ENCODE measurements around the gene GALNS.

DNA sequence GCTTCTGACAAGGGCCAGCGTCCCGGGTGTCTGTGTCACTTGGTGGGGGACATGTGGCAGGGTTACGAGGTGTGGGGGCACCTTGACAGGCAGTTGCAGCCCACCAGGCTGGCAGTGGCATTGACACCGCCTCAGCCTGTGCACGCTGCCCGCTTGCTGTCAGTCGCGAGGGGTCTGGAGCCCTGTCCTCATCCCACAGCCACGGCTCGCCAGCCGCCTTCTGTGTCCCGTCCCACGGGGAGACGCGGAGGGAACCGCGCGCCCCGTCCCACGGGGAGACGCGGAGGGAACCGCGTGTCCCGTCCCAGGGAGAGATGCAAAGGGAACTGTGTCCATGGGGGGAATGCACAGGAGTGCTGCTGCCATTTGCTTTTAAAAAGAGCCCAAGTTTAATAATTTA lies 6.2 kb upstream of the GALNS start:
- TF ChIP-seq, protein P1, sequence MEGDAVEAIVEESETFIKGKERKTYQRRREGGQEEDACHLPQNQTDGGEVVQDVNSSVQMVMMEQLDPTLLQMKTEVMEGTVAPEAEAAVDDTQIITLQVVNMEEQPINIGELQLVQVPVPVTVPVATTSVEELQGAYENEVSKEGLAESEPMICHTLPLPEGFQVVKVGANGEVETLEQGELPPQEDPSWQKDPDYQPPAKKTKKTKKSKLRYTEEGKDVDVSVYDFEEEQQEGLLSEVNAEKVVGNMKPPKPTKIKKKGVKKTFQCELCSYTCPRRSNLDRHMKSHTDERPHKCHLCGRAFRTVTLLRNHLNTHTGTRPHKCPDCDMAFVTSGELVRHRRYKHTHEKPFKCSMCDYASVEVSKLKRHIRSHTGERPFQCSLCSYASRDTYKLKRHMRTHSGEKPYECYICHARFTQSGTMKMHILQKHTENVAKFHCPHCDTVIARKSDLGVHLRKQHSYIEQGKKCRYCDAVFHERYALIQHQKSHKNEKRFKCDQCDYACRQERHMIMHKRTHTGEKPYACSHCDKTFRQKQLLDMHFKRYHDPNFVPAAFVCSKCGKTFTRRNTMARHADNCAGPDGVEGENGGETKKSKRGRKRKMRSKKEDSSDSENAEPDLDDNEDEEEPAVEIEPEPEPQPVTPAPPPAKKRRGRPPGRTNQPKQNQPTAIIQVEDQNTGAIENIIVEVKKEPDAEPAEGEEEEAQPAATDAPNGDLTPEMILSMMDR (conservative IDR thresholded peaks at IDR 0.05; ENCODE audit: low read length) = no peak
- no peak for TF ChIP-seq EZH2phosphoT487 (IDR thresholded peaks at IDR 0.05; ENCODE audit: borderline replicate concordance)

Measured in Loucy (cell line).